GM12873 (cell line): ENCODE results near the gene PTCRA.

Source experiments
- TF ChIP-seq, protein P1 (sequence below): IDR thresholded peaks from 2 replicates; pipeline ENCODE4 v1.5.1; 2012; ENCODE audit warnings: low read depth, mild to moderate bottlenecking, moderate library complexity, low read length, control low read depth; ENCODE audit not compliant: insufficient read depth; ENCODE audit errors: missing control alignments

The PTCRA gene

GRCh38 chr6:42935322-42935721 lies 19.5 kb downstream of the PTCRA start:
- TF ChIP-seq, protein P1, sequence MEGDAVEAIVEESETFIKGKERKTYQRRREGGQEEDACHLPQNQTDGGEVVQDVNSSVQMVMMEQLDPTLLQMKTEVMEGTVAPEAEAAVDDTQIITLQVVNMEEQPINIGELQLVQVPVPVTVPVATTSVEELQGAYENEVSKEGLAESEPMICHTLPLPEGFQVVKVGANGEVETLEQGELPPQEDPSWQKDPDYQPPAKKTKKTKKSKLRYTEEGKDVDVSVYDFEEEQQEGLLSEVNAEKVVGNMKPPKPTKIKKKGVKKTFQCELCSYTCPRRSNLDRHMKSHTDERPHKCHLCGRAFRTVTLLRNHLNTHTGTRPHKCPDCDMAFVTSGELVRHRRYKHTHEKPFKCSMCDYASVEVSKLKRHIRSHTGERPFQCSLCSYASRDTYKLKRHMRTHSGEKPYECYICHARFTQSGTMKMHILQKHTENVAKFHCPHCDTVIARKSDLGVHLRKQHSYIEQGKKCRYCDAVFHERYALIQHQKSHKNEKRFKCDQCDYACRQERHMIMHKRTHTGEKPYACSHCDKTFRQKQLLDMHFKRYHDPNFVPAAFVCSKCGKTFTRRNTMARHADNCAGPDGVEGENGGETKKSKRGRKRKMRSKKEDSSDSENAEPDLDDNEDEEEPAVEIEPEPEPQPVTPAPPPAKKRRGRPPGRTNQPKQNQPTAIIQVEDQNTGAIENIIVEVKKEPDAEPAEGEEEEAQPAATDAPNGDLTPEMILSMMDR: no peak

DNA sequence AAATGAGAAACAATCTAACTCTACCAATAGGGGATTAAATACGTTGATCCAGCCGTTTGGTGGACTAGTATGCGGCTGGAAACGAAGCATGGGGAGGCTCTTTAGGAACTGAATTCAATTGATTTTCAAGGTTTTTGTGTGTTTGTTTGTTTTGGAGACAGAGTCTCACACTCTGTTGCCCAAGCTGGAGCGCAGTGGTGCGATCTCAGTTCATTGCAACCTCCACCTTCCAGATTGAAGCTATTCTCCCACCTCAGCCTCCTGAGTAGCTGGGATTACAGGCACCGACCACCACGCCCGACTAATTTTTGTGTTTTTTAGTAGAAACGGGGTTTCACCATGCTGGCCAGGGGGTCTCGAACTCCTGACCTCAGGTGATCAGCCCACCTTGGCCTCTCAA lies 20.5 kb downstream of the PTCRA start:
- TF ChIP-seq, protein P1: no peak

- TF ChIP-seq, protein P1: no peak
Measured at GRCh38 chr6:42937548-42938427, 21.9 kb downstream of the PTCRA start.

- TF ChIP-seq, protein P1: no peak
Measured at GRCh38 chr6:42938428-42938796, 22.6 kb downstream of the PTCRA start.

GRCh38 chr6:42938987-42939809 lies 23.3 kb downstream of the PTCRA start:
- TF ChIP-seq, protein P1: no peak

GRCh38 chr6:42939810-42940167 lies 23.9 kb downstream of the PTCRA start:
- TF ChIP-seq, protein P1: no peak

DNA sequence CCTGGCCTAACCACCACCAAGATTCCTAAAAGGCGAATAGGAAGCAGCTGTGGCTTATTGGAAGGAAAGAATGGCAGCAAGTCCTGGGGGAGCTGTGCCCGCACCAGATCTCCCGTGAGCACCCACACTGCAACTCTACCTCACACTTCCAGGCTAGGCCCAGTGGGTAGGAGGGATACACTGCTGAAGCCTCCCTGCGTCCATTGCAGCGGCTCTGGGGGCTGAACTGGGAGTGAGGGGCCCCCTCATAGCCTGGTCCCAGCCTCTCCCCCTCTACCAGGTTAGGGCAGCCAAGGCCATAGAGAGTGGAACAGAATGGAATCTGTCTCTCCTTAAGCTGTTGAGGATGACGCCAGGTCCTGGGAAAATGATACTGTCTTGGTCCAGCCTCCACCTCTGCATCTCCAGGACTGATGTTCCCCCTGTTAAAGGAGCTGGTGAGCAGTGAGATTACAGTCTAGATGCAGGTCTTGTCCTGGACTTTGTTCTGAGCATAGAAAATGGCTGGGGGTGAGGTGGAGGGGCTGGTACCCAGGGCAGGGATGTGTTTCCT lies 24.7 kb downstream of the PTCRA start:
- TF ChIP-seq, protein P1: no peak
